ENCODE results near the gene ATXN2.

DNA sequence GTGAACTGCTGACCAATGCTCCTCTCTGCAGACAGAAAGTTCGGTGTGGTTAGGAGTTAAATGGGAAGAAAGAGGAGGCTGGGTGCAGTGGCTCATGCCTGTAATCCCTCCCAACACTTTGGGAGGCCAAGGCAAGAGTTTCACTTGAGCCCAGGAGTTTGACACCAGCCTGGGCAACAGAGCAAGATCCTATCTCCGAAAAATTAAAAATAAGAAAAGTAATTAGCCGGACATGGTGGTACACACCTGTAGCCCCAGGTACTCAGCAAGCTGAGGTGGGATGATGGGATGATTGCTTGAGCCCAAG lies 19.0 kb downstream of the ATXN2 start:
- TF ChIP-seq, protein P1, sequence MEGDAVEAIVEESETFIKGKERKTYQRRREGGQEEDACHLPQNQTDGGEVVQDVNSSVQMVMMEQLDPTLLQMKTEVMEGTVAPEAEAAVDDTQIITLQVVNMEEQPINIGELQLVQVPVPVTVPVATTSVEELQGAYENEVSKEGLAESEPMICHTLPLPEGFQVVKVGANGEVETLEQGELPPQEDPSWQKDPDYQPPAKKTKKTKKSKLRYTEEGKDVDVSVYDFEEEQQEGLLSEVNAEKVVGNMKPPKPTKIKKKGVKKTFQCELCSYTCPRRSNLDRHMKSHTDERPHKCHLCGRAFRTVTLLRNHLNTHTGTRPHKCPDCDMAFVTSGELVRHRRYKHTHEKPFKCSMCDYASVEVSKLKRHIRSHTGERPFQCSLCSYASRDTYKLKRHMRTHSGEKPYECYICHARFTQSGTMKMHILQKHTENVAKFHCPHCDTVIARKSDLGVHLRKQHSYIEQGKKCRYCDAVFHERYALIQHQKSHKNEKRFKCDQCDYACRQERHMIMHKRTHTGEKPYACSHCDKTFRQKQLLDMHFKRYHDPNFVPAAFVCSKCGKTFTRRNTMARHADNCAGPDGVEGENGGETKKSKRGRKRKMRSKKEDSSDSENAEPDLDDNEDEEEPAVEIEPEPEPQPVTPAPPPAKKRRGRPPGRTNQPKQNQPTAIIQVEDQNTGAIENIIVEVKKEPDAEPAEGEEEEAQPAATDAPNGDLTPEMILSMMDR (conservative IDR thresholded peaks at IDR 0.05; ENCODE audit: low read length) = no peak
- no peak for TF ChIP-seq EZH2phosphoT487 (IDR thresholded peaks at IDR 0.05; ENCODE audit: borderline replicate concordance, low read depth, low read length)
